Fibroblast of lung (primary cell): ENCODE measurements around the gene NR2F2. TPM values are rescaled to one million over a fixed set of nuclear protein-coding genes. Genes with fewer than 3 reads are reported as not detected.

Source experiments
- DNase-seq, 2 donors: peaks; one replicate each; pipeline versions ENCODE4 v3.0.0 to v3.0.0-alpha.2; 2010; ENCODE audit warnings: low read depth in 2 of 2
- H2AFZ ChIP-seq: 2 replicates; pipeline ENCODE4 v1.5.1; 2012; ENCODE audit warnings: low read length, control low read depth, inconsistent platforms
- H3K27ac ChIP-seq: 2 replicates; pipeline ENCODE4 v1.5.1; 2011; ENCODE audit warnings: low read length, control low read depth; ENCODE audit not compliant: insufficient read depth
- H3K27me3 ChIP-seq: 2 replicates; pipeline ENCODE4 v1.5.1; 2011; ENCODE audit warnings: mild to moderate bottlenecking, low read length; ENCODE audit not compliant: control insufficient read depth, insufficient read depth
- H3K36me3 ChIP-seq: 2 replicates; pipeline ENCODE4 v1.5.1; 2011; ENCODE audit warnings: low read length; ENCODE audit not compliant: control insufficient read depth, insufficient read depth
- H3K4me1 ChIP-seq: 2 replicates; pipeline ENCODE4 v1.5.1; 2011; ENCODE audit warnings: low read length; ENCODE audit not compliant: control insufficient read depth, insufficient read depth; ENCODE audit errors: extremely low read depth
- H3K4me2 ChIP-seq: 2 replicates; pipeline ENCODE4 v1.5.1; 2011; ENCODE audit warnings: low read length, control low read depth; ENCODE audit not compliant: insufficient read depth; ENCODE audit errors: extremely low read depth
- H3K4me3 ChIP-seq, 4 experiments: fragments of 200-600 bp in 1 of 4; sonication (generic) in 1 of 4; replicated peaks in 1 of 4; 2 replicates each; pipeline ENCODE4 v1.5.1; 2011 to 2016; ENCODE audit warnings: low read length in 4 of 4, low read depth in 3 of 4, mild to moderate bottlenecking in 3 of 4, control low read depth in 2 of 4, inconsistent platforms in 1 of 4, mixed read lengths in 1 of 4; ENCODE audit not compliant: insufficient read depth in 1 of 4; ENCODE audit errors: control extremely low read depth in 1 of 4
- H3K79me2 ChIP-seq: 2 replicates; pipeline ENCODE4 v1.5.1; 2012; ENCODE audit warnings: mild to moderate bottlenecking, low read length, inconsistent platforms; ENCODE audit not compliant: control insufficient read depth, insufficient read depth
- H3K9ac ChIP-seq: 2 replicates; pipeline ENCODE4 v1.5.1; 2011; ENCODE audit warnings: mild to moderate bottlenecking, low read length, control low read depth; ENCODE audit not compliant: insufficient read depth
- H3K9me3 ChIP-seq: 2 replicates; pipeline ENCODE4 v1.5.1; 2012; ENCODE audit warnings: low read depth, low read length; ENCODE audit not compliant: control insufficient read depth, insufficient read depth
- H4K20me1 ChIP-seq: 2 replicates; pipeline ENCODE4 v1.5.1; 2011; ENCODE audit warnings: low read length; ENCODE audit not compliant: control insufficient read depth, insufficient read depth; ENCODE audit errors: extremely low read depth
- CTCF ChIP-seq, 2 donors: IDR thresholded peaks in 1 of 2; conservative IDR thresholded peaks in 1 of 2; 1 replicate in 1 of 2; 2 replicates in 1 of 2; pipeline ENCODE4 v1.5.1; 2011 to 2012; ENCODE audit warnings: low read length in 2 of 2, control low read depth in 1 of 2, inconsistent platforms in 1 of 2, low read depth in 1 of 2, mild to moderate bottlenecking in 1 of 2
- EZH2 ChIP-seq: IDR thresholded peaks from 2 replicates; pipeline ENCODE4 v1.5.1; 2012; ENCODE audit warnings: low read length, control low read depth, mild to moderate bottlenecking; ENCODE audit errors: missing control alignments
- polyA minus RNA-seq: library from RNA; depleted of rRNA, polyadenylated mRNA; stranded (reverse); fragments of >200 nt; gene quantifications from 2 replicates; pipeline ENCODE4 v1.2.3, GENCODE V29; 2011; ENCODE audit warnings: low replicate concordance
- polyA plus RNA-seq, 2 donors: library from polyadenylated mRNA; depleted of rRNA in 1 of 2; stranded (reverse) in 1 of 2; unstranded in 1 of 2; fragments of >200 nt; gene quantifications; 2 replicates each; pipeline ENCODE4 v1.2.1, GENCODE V29; 2011 to 2012; ENCODE audit warnings: missing spikeins in 1 of 2
- total RNA-seq: library from RNA; depleted of rRNA; stranded (reverse); fragments of >200 nt; gene quantifications from 2 replicates; pipeline ENCODE4 v1.2.1, GENCODE V29; 2014

The NR2F2 gene
- total RNA-seq, result 9.2 and 15.7 TPM in 2 replicates
- polyA plus RNA-seq, result 66.5 and 130 TPM in 2 replicates
- polyA plus RNA-seq (2012), result 124 and 286 TPM in 2 replicates
- polyA minus RNA-seq, result 78.0 and 158 TPM in 2 replicates

- peaks cover 3% of the 10 kb centered on the region for H3K4me1 ChIP-seq
- H3K27me3 ChIP-seq, result no peaks in the 10 kb centered on the region
- H4K20me1 ChIP-seq, result peaks cover 4% of the 10 kb centered on the region
- H3K4me2 ChIP-seq, result peak within 1 kb of the TSS; percentile 89
- H3K36me3 ChIP-seq, result peaks cover 24% of the 10 kb centered on the region
- H3K9ac ChIP-seq, result peak within 1 kb of the TSS; percentile 94
- H3K9me3 ChIP-seq, result no peaks in the 10 kb centered on the region
- no peak within 1 kb of the TSS for H2AFZ ChIP-seq
- H3K27ac ChIP-seq, result peak within 1 kb of the TSS; percentile 96
- peak within 1 kb of the TSS; percentile 83 to 100 (median 100) for H3K4me3 ChIP-seq
- peaks cover 92% of the 10 kb centered on the region for H3K79me2 ChIP-seq
- peak; percentile 99 to 100 for DNase-seq
- TF ChIP-seq CTCF (conservative IDR thresholded peaks at IDR 0.05 in 1 of 2, IDR thresholded peaks at IDR 0.05 in 1 of 2; ENCODE audit: low read depth in 1 of 2, low read length in 2 of 2) (no peak), EZH2 (no peak)
These were observed at the start of gene NR2F2 for GRCh38 chr15:96330450-96331143. NR2F2 (plus strand) TSS chr15:96330700; CDS start chr15:96332106, 1,406 bp downstream.

- Histone ChIP-seq H3K4me3 (peak overlapping the region in 1 of 4 experiments; percentile 29), H3K79me2 (no peaks in the 10 kb centered on the region), H3K27me3 (no peaks in the 10 kb centered on the region), H3K27ac (no peak overlapping the region), H3K36me3 (no peaks in the 10 kb centered on the region), H4K20me1 (no peaks in the 10 kb centered on the region), H3K4me1 (peaks cover 5% of the 10 kb centered on the region), H3K4me2 (peak overlapping the region; percentile 63), H3K9ac (no peak overlapping the region), H2AFZ (no peak overlapping the region), H3K9me3 (no peaks in the 10 kb centered on the region)
- TF ChIP-seq EZH2 (no peak), CTCF (conservative IDR thresholded peaks at IDR 0.05 in 1 of 2, IDR thresholded peaks at IDR 0.05 in 1 of 2; ENCODE audit: low read depth in 1 of 2, low read length in 2 of 2) (no peak)
- DNase-seq, result peak; percentile 82 to 100
These were observed 45.2 kb upstream of the NR2F2 start for GRCh38 chr15:96285305-96285704.

GRCh38 chr15:96285729-96286254 is 44.7 kb upstream of the NR2F2 start:
- Histone ChIP-seq H4K20me1 (no peaks in the 10 kb centered on the region), H3K27ac (no peak overlapping the region), H3K36me3 (no peaks in the 10 kb centered on the region), H3K27me3 (no peaks in the 10 kb centered on the region), H3K4me3 (no peak overlapping the region), H3K4me2 (no peak overlapping the region), H3K9ac (no peak overlapping the region), H3K9me3 (no peaks in the 10 kb centered on the region), H3K4me1 (peaks cover 5% of the 10 kb centered on the region), H2AFZ (no peak overlapping the region), H3K79me2 (no peaks in the 10 kb centered on the region)
- no peak for DNase-seq
- TF ChIP-seq EZH2 (no peak), CTCF (conservative IDR thresholded peaks at IDR 0.05 in 1 of 2, IDR thresholded peaks at IDR 0.05 in 1 of 2; ENCODE audit: low read depth in 1 of 2, low read length in 2 of 2) (no peak)
